HEK293 (cell line): Measurements from ENCODE around the gene EVI5L.

ENCODE experiments used
- HOXC10 ChIP-seq: sonication (generic); formaldehyde crosslinking; IDR thresholded peaks from 2 replicates; pipeline ENCODE4 v1.8.1; 2023; ENCODE audit warnings: mild to moderate bottlenecking, missing genetic modification reagents
- REPIN1 ChIP-seq: fragments of 450-650 bp; formaldehyde crosslinking; IDR thresholded peaks from 2 replicates; pipeline ENCODE4 v1.5.1; 2017; ENCODE audit warnings: missing biosample characterization, missing genetic modification characterization, low read depth
- SCRT1 ChIP-seq: fragments of 450-650 bp; formaldehyde crosslinking; IDR thresholded peaks from 2 replicates; pipeline ENCODE4 v1.5.1; 2016; ENCODE audit warnings: missing biosample characterization, missing genetic modification characterization, borderline replicate concordance
- ZBTB21 ChIP-seq: fragments of 450-650 bp; formaldehyde crosslinking; IDR thresholded peaks from 2 replicates; pipeline ENCODE4 v1.5.1; 2017; ENCODE audit warnings: missing biosample characterization, missing genetic modification characterization
- ZBTB8A ChIP-seq: fragments of 450-650 bp; formaldehyde crosslinking; IDR thresholded peaks from 2 replicates; pipeline ENCODE4 v1.5.1; 2016; ENCODE audit warnings: missing biosample characterization, missing genetic modification characterization
- ZNF239 ChIP-seq: fragments of 450-650 bp; formaldehyde crosslinking; IDR thresholded peaks from 2 replicates; pipeline ENCODE4 v1.5.1; 2016; ENCODE audit warnings: missing biosample characterization, missing genetic modification characterization
- ZNF354C ChIP-seq: fragments of 450-650 bp; formaldehyde crosslinking; IDR thresholded peaks from 2 replicates; pipeline ENCODE4 v1.5.1; 2016; ENCODE audit warnings: missing biosample characterization, missing genetic modification characterization, low read depth, borderline replicate concordance
- ZNF391 ChIP-seq: fragments of 450-650 bp; formaldehyde crosslinking; IDR thresholded peaks from 2 replicates; pipeline ENCODE4 v1.5.1; 2016; ENCODE audit warnings: low read depth, missing biosample characterization, missing genetic modification characterization, borderline replicate concordance
- ZNF548 ChIP-seq: fragments of 450-650 bp; formaldehyde crosslinking; IDR thresholded peaks from 2 replicates; pipeline ENCODE4 v1.5.1; 2016; ENCODE audit warnings: missing biosample characterization, missing genetic modification characterization
- ZNF707 ChIP-seq: fragments of 450-650 bp; formaldehyde crosslinking; IDR thresholded peaks from 2 replicates; pipeline ENCODE4 v1.5.1; 2016; ENCODE audit warnings: missing biosample characterization, missing genetic modification characterization
- ZNF776 ChIP-seq: fragments of 450-650 bp; formaldehyde crosslinking; IDR thresholded peaks from 2 replicates; pipeline ENCODE4 v1.5.0; 2017; ENCODE audit warnings: missing biosample characterization, missing genetic modification characterization, borderline replicate concordance
- ZNF777 ChIP-seq: fragments of 450-650 bp; formaldehyde crosslinking; IDR thresholded peaks from 2 replicates; pipeline ENCODE4 v1.5.1; 2017; ENCODE audit warnings: missing biosample characterization, missing genetic modification characterization, borderline replicate concordance
- ZSCAN16 ChIP-seq: fragments of 450-650 bp; formaldehyde crosslinking; IDR thresholded peaks from 2 replicates; pipeline ENCODE4 v1.5.1; 2016; ENCODE audit warnings: missing biosample characterization, missing genetic modification characterization
- TF ChIP-seq, protein P1 (sequence below): fragments of 450-650 bp; formaldehyde crosslinking; IDR thresholded peaks from 2 replicates; pipeline ENCODE4 v1.5.1; 2016; ENCODE audit warnings: missing biosample characterization, missing genetic modification characterization
- TF ChIP-seq, protein P2 (sequence below): fragments of 450-650 bp; formaldehyde crosslinking; IDR thresholded peaks from 2 replicates; pipeline ENCODE4 v1.5.1; 2017; ENCODE audit warnings: missing biosample characterization, missing genetic modification characterization
- TF ChIP-seq, protein P3 (sequence below): IDR thresholded peaks from 2 replicates; pipeline ENCODE4 v1.6.1; 2011; ENCODE audit warnings: mild to moderate bottlenecking, low read depth, low read length, borderline replicate concordance
- TF ChIP-seq, protein P4 (sequence below): fragments of 450-650 bp; formaldehyde crosslinking; IDR thresholded peaks from 2 replicates; pipeline ENCODE4 v1.5.0; 2017; ENCODE audit warnings: missing biosample characterization, missing genetic modification characterization, borderline replicate concordance
- TF ChIP-seq, protein P5 (sequence below): fragments of 450-650 bp; formaldehyde crosslinking; IDR thresholded peaks from 2 replicates; pipeline ENCODE4 v1.5.1; 2017; ENCODE audit warnings: missing biosample characterization, missing genetic modification characterization
- TF ChIP-seq, protein P6 (sequence below): fragments of 450-650 bp; formaldehyde crosslinking; IDR thresholded peaks from 2 replicates; pipeline ENCODE4 v1.5.1; 2016; ENCODE audit warnings: missing biosample characterization, missing genetic modification characterization, borderline replicate concordance
- TF ChIP-seq, protein P7 (sequence below): fragments of 450-650 bp; formaldehyde crosslinking; IDR thresholded peaks from 2 replicates; pipeline ENCODE4 v1.5.1; 2016; ENCODE audit warnings: missing biosample characterization, missing genetic modification characterization

EVI5L gene

DNA sequence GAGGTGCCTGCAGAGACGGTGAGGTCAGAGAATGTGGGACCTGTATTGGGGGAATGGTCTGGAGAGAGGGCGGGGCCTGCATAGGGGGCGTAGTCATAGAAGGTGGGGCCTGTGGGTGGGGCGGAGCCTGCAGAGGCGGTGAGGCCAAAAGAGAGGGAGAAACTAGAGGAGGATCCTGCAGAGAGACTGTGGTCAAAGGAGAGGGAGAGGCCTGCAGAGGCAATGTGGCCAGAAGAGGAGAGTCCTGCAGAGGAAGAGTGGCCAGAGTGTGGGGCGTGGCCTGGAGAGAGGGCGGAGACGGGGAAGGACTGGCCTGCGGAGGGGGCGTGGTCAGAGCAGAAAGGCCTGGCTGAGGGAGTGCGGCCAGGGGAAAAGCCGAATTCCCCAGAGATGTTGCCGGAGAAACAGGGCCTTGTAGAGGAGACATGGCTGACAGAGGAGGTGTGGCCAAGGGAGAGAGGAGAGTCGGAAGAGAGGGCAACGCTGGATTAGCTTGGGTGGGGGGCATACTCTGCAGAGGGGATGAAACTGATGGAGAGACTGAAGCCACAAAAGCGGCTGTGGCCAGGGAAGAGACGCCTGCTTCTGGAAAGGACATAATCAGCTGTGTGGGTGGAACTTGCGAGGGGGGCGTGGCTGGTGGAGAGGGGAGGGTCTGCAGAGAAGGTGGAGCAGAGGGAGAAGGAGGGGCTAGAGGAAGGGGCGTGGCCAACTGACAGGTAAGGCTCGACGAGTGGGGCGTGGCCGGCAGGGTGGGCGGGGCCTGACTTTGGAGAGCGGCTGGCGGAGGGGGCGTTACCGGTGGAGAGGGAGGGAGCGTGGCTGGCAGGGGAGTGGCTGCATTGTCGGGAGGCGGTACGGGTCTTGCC, 41.7 kb downstream of the EVI5L start (continued):
- TF ChIP-seq, protein P1, sequence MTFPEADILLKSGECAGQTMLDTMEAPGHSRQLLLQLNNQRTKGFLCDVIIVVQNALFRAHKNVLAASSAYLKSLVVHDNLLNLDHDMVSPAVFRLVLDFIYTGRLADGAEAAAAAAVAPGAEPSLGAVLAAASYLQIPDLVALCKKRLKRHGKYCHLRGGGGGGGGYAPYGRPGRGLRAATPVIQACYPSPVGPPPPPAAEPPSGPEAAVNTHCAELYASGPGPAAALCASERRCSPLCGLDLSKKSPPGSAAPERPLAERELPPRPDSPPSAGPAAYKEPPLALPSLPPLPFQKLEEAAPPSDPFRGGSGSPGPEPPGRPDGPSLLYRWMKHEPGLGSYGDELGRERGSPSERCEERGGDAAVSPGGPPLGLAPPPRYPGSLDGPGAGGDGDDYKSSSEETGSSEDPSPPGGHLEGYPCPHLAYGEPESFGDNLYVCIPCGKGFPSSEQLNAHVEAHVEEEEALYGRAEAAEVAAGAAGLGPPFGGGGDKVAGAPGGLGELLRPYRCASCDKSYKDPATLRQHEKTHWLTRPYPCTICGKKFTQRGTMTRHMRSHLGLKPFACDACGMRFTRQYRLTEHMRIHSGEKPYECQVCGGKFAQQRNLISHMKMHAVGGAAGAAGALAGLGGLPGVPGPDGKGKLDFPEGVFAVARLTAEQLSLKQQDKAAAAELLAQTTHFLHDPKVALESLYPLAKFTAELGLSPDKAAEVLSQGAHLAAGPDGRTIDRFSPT (tag by site-specific recombination) = no peak
- TF ChIP-seq SCRT1 (tag by site-specific recombination) (no peak), ZNF239 (tag by site-specific recombination) (no peak), ZNF391 (no peak), REPIN1 (tag by site-specific recombination) (no peak), ZNF776 (tag by site-specific recombination) (no peak), ZNF354C (tag by site-specific recombination) (no peak), ZSCAN16 (no peak), ZNF777 (tag by site-specific recombination) (no peak), ZBTB8A (tag by site-specific recombination) (no peak), ZBTB21 (tag by site-specific recombination) (no peak), HOXC10 (CRISPR knock-in tag) (no peak), ZNF548 (tag by site-specific recombination) (no peak), ZNF707 (tag by site-specific recombination) (no peak)
- TF ChIP-seq, protein P2, sequence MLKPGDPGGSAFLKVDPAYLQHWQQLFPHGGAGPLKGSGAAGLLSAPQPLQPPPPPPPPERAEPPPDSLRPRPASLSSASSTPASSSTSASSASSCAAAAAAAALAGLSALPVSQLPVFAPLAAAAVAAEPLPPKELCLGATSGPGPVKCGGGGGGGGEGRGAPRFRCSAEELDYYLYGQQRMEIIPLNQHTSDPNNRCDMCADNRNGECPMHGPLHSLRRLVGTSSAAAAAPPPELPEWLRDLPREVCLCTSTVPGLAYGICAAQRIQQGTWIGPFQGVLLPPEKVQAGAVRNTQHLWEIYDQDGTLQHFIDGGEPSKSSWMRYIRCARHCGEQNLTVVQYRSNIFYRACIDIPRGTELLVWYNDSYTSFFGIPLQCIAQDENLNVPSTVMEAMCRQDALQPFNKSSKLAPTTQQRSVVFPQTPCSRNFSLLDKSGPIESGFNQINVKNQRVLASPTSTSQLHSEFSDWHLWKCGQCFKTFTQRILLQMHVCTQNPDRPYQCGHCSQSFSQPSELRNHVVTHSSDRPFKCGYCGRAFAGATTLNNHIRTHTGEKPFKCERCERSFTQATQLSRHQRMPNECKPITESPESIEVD (tag by site-specific recombination) = no peak
- TF ChIP-seq, protein P3, sequence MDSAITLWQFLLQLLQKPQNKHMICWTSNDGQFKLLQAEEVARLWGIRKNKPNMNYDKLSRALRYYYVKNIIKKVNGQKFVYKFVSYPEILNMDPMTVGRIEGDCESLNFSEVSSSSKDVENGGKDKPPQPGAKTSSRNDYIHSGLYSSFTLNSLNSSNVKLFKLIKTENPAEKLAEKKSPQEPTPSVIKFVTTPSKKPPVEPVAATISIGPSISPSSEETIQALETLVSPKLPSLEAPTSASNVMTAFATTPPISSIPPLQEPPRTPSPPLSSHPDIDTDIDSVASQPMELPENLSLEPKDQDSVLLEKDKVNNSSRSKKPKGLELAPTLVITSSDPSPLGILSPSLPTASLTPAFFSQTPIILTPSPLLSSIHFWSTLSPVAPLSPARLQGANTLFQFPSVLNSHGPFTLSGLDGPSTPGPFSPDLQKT = no peak
- TF ChIP-seq, protein P4, sequence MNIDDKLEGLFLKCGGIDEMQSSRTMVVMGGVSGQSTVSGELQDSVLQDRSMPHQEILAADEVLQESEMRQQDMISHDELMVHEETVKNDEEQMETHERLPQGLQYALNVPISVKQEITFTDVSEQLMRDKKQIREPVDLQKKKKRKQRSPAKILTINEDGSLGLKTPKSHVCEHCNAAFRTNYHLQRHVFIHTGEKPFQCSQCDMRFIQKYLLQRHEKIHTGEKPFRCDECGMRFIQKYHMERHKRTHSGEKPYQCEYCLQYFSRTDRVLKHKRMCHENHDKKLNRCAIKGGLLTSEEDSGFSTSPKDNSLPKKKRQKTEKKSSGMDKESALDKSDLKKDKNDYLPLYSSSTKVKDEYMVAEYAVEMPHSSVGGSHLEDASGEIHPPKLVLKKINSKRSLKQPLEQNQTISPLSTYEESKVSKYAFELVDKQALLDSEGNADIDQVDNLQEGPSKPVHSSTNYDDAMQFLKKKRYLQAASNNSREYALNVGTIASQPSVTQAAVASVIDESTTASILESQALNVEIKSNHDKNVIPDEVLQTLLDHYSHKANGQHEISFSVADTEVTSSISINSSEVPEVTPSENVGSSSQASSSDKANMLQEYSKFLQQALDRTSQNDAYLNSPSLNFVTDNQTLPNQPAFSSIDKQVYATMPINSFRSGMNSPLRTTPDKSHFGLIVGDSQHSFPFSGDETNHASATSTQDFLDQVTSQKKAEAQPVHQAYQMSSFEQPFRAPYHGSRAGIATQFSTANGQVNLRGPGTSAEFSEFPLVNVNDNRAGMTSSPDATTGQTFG (tag by site-specific recombination) = no peak
- TF ChIP-seq, protein P5, sequence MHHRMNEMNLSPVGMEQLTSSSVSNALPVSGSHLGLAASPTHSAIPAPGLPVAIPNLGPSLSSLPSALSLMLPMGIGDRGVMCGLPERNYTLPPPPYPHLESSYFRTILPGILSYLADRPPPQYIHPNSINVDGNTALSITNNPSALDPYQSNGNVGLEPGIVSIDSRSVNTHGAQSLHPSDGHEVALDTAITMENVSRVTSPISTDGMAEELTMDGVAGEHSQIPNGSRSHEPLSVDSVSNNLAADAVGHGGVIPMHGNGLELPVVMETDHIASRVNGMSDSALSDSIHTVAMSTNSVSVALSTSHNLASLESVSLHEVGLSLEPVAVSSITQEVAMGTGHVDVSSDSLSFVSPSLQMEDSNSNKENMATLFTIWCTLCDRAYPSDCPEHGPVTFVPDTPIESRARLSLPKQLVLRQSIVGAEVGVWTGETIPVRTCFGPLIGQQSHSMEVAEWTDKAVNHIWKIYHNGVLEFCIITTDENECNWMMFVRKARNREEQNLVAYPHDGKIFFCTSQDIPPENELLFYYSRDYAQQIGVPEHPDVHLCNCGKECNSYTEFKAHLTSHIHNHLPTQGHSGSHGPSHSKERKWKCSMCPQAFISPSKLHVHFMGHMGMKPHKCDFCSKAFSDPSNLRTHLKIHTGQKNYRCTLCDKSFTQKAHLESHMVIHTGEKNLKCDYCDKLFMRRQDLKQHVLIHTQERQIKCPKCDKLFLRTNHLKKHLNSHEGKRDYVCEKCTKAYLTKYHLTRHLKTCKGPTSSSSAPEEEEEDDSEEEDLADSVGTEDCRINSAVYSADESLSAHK (tag by site-specific recombination) = no peak
- TF ChIP-seq, protein P6, sequence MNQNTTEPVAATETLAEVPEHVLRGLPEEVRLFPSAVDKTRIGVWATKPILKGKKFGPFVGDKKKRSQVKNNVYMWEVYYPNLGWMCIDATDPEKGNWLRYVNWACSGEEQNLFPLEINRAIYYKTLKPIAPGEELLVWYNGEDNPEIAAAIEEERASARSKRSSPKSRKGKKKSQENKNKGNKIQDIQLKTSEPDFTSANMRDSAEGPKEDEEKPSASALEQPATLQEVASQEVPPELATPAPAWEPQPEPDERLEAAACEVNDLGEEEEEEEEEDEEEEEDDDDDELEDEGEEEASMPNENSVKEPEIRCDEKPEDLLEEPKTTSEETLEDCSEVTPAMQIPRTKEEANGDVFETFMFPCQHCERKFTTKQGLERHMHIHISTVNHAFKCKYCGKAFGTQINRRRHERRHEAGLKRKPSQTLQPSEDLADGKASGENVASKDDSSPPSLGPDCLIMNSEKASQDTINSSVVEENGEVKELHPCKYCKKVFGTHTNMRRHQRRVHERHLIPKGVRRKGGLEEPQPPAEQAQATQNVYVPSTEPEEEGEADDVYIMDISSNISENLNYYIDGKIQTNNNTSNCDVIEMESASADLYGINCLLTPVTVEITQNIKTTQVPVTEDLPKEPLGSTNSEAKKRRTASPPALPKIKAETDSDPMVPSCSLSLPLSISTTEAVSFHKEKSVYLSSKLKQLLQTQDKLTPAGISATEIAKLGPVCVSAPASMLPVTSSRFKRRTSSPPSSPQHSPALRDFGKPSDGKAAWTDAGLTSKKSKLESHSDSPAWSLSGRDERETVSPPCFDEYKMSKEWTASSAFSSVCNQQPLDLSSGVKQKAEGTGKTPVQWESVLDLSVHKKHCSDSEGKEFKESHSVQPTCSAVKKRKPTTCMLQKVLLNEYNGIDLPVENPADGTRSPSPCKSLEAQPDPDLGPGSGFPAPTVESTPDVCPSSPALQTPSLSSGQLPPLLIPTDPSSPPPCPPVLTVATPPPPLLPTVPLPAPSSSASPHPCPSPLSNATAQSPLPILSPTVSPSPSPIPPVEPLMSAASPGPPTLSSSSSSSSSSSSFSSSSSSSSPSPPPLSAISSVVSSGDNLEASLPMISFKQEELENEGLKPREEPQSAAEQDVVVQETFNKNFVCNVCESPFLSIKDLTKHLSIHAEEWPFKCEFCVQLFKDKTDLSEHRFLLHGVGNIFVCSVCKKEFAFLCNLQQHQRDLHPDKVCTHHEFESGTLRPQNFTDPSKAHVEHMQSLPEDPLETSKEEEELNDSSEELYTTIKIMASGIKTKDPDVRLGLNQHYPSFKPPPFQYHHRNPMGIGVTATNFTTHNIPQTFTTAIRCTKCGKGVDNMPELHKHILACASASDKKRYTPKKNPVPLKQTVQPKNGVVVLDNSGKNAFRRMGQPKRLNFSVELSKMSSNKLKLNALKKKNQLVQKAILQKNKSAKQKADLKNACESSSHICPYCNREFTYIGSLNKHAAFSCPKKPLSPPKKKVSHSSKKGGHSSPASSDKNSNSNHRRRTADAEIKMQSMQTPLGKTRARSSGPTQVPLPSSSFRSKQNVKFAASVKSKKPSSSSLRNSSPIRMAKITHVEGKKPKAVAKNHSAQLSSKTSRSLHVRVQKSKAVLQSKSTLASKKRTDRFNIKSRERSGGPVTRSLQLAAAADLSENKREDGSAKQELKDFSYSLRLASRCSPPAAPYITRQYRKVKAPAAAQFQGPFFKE (tag by site-specific recombination) = no peak
- TF ChIP-seq, protein P7, sequence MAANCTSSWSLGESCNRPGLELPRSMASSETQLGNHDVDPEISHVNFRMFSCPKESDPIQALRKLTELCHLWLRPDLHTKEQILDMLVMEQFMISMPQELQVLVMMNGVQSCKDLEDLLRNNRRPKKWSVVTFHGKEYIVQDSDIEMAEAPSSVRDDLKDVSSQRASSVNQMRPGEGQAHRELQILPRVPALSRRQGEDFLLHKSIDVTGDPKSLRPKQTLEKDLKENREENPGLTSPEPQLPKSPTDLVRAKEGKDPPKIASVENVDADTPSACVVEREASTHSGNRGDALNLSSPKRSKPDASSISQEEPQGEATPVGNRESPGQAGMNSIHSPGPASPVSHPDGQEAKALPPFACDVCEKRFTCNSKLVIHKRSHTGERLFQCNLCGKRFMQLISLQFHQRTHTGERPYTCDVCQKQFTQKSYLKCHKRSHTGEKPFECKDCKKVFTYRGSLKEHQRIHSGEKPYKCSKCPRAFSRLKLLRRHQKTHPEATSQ (tag by site-specific recombination) = no peak
